ENCODE measurements around the gene IFI27L1. TPM values are rescaled to one million over a fixed set of nuclear protein-coding genes. Genes with fewer than 3 reads are reported as not detected.

The IFI27L1 gene
- total and polyA plus RNA-seq, 2 donors (not counting 3 experiments of a cell fraction or from before 2014, with no cell fraction given): 31.1 to 38.1 TPM

DNA sequence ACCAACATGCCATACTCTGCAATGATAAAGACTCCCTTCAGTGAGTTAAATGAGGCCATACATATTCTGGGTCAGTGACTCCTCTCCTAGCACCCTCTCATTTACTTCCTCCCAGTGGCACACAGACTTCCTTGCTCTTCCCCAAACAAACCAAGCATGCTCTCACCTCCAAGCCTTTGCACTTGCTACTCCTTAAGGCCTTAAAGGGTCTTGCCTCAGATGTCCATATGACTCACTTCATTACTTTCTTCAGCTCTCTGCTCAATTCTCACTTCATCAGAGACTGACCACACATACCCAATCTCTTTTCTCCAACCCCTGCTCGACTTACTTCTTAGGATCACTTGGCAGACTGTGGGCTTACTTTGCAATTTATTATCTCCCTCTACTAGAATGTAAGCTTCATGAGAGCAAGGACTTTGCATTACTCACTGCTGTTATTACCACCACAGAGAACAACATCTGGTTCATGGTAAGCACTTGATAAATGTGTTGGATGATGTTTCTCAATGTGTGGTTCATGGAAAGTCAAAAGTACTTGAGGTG lies 22.9 kb upstream of the IFI27L1 start:
- DNase-seq (ENCODE audit: low read depth, low spot score) (no peak), FAIRE-seq (no peak)
- no peak overlapping the region for H3K4me2 ChIP-seq (ENCODE audit: insufficient read depth, low read length)
- H3K9me3 ChIP-seq (replicated peaks; ENCODE audit: control insufficient read depth, insufficient read depth, low read length): no peaks in the 10 kb centered on the region
- no peaks in the 10 kb centered on the region for H3K27me3 ChIP-seq (ENCODE audit: control insufficient read depth in 2 of 2, insufficient read depth in 2 of 2, low read length in 2 of 2)
- H3K4me1 ChIP-seq (ENCODE audit: control insufficient read depth, extremely low read depth, insufficient read depth, low read length): peaks cover 11% of the 10 kb centered on the region
- H3K79me2 ChIP-seq (ENCODE audit: control insufficient read depth, insufficient read depth, low read length): peaks cover 14% of the 10 kb centered on the region
- dilution Hi-C loops (cut with MboI; ENCODE audit: extremely low pct_ligation_motif_present, low sequenced_read_pairs): no loop called here
- H3K36me3 ChIP-seq (ENCODE audit: control insufficient read depth in 2 of 2, extremely low read depth in 1 of 2, insufficient read depth in 2 of 2, low read length in 2 of 2): peaks cover 27 to 33% of the 10 kb centered on the region in 2 experiments
- no peaks in the 10 kb centered on the region for H4K20me1 ChIP-seq (replicated peaks; ENCODE audit: control insufficient read depth, extremely low read depth, insufficient read depth, low read length)
- no peak for TF ChIP-seq FOS (IDR thresholded peaks at IDR 0.05; ENCODE audit: borderline replicate concordance, insufficient read depth, low read length)
- no peak overlapping the region for H3K4me3 ChIP-seq (replicated peaks in 1 of 3; ENCODE audit: insufficient read depth in 1 of 3, low read depth in 1 of 3, low read length in 3 of 3)
- H2AFZ ChIP-seq (ENCODE audit: low read depth, low read length): no peak overlapping the region
- intact Hi-C loops (cut with micrococcal nuclease): no loop called here
- H3K9me1 ChIP-seq (replicated peaks; ENCODE audit: control insufficient read depth, extremely low read depth, insufficient read depth, low read length): no peaks in the 10 kb centered on the region
- ChIA-PET CTCF (interaction anchor here (1.1 to 2.5 kb wide), 5 partner anchors 9 to 78 kb away, joined by 3 to 13 read pairs (median 6); no protein-coding TSS in a partner anchor), POLR2A (no interaction called here)
- BruUV-seq (replicated peaks): no TSS peak
- H3K9ac ChIP-seq (replicated peaks; ENCODE audit: extremely low read depth, insufficient read depth, low read length): no peak overlapping the region
- H3K27ac ChIP-seq (ENCODE audit: insufficient read depth, low read depth, low read length): no peak overlapping the region

DNA sequence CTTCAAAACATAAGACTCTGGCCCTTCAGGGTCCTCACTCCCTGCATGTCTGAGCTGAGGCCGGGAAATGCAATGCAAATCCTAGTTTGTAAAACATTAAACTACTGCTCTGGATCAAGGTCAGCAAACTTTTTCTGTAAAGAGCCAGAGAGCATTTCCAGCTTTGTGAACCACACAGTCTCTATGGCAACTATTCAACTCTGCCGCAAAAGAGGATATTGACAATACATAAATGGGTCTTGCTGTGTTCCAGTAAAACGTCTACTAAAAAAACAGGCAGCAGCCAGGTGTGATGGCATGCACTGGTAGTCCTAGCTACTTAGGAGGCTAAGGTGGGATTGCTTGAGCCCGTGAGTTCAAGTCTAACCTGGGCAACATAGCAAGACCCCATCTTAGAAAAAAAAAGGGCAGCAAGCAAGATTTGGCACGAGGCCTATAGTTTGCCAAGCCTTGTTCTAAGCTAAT lies 22.4 kb upstream of the IFI27L1 start:
- H3K79me2 ChIP-seq (ENCODE audit: control insufficient read depth, insufficient read depth, low read length): peaks cover 19% of the 10 kb centered on the region
- BruUV-seq (replicated peaks): no TSS peak
- H3K4me1 ChIP-seq (ENCODE audit: control insufficient read depth, extremely low read depth, insufficient read depth, low read length): peaks cover 11% of the 10 kb centered on the region
- dilution Hi-C loops (cut with MboI; ENCODE audit: extremely low pct_ligation_motif_present, low sequenced_read_pairs): no loop called here
- no peak overlapping the region for H3K9ac ChIP-seq (replicated peaks; ENCODE audit: extremely low read depth, insufficient read depth, low read length)
- intact Hi-C loops (cut with micrococcal nuclease): no loop called here
- no peaks in the 10 kb centered on the region for H3K9me1 ChIP-seq (replicated peaks; ENCODE audit: control insufficient read depth, extremely low read depth, insufficient read depth, low read length)
- H3K9me3 ChIP-seq (replicated peaks; ENCODE audit: control insufficient read depth, insufficient read depth, low read length): no peaks in the 10 kb centered on the region
- no peak overlapping the region for H3K27ac ChIP-seq (ENCODE audit: insufficient read depth, low read depth, low read length)
- TF ChIP-seq, protein P1, sequence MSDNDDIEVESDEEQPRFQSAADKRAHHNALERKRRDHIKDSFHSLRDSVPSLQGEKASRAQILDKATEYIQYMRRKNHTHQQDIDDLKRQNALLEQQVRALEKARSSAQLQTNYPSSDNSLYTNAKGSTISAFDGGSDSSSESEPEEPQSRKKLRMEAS (IDR thresholded peaks at IDR 0.05; ENCODE audit: insufficient read depth, insufficient read length): no peak
- TF ChIP-seq MYC (IDR thresholded peaks at IDR 0.05; ENCODE audit: low read depth, low read length): no peak
- ChIA-PET POLR2A (no interaction called here), CTCF (interaction anchor here (1.0 to 2.5 kb wide), 4 partner anchors 22 to 122 kb away, joined by 3 to 10 read pairs (median 4); no protein-coding TSS in a partner anchor)
- no peak for FAIRE-seq
- no peak overlapping the region for H3K4me2 ChIP-seq (ENCODE audit: insufficient read depth, low read length)
- H3K27me3 ChIP-seq (ENCODE audit: control insufficient read depth in 2 of 2, insufficient read depth in 2 of 2, low read length in 2 of 2): no peaks in the 10 kb centered on the region
- DNase-seq (ENCODE audit: low read depth, low spot score): no peak
- H3K36me3 ChIP-seq (ENCODE audit: control insufficient read depth in 2 of 2, extremely low read depth in 1 of 2, insufficient read depth in 2 of 2, low read length in 2 of 2): peaks cover 27 to 33% of the 10 kb centered on the region in 2 experiments
- H2AFZ ChIP-seq (ENCODE audit: low read depth, low read length): no peak overlapping the region
- no peaks in the 10 kb centered on the region for H4K20me1 ChIP-seq (replicated peaks; ENCODE audit: control insufficient read depth, extremely low read depth, insufficient read depth, low read length)
- H3K4me3 ChIP-seq (replicated peaks in 1 of 3; ENCODE audit: insufficient read depth in 1 of 3, low read depth in 1 of 3, low read length in 3 of 3): no peak overlapping the region

All from endothelial cell of umbilical vein (primary cell).